Body of pancreas (tissue), 4 donors: ENCODE measurements around the gene CD244.
"Not testable (repeated sequence)": the region's sequence is repeated elsewhere in the genome, so short reads cannot be mapped to it uniquely, and the experiment has no call there.

Experiments used
- CTCF ChIP-seq, 7 experiments: fragments of 450-650 bp in 4 of 7; fragments of 200-600 bp in 3 of 7; sonication (generic) in 3 of 7; IDR thresholded peaks; one replicate each; pipeline ENCODE4 v1.5.1; 2016 to 2019; ENCODE audit warnings: antibody characterized with exemption in 7 of 7
- POLR2A ChIP-seq, 3 donors: fragments of 450-650 bp; IDR thresholded peaks; one replicate each; pipeline ENCODE4 v1.6.1; 2016; ENCODE audit warnings: antibody characterized with exemption in 3 of 3, mild to moderate bottlenecking in 2 of 3

GRCh38 chr1:160902251-160902650 is 39.6 kb upstream of the CD244 start:
- TF ChIP-seq CTCF, POLR2A (IDR thresholded peaks at IDR 0.05): not testable (repeated sequence)
